Right atrium auricular region (tissue), 2 donors: ENCODE measurements around the gene SLC25A36. TPM values are rescaled to one million over a fixed set of nuclear protein-coding genes. Genes with fewer than 3 reads are reported as not detected.

ENCODE experiments used
- DNase-seq: peaks from one replicate; pipeline ENCODE4 v3.0.0-alpha.2; 2019; ENCODE audit warnings: low spot score
- H3K27ac ChIP-seq, 2 donors: fragments of 200-600 bp; sonication (generic); 1 replicate in 1 of 2; 2 replicates in 1 of 2; pipeline ENCODE4 v1.5.1; 2016 to 2019
- H3K27me3 ChIP-seq, 2 donors: fragments of 200-600 bp; sonication (generic); one replicate each; pipeline versions ENCODE4 v1.5.1 to v1.6.0; 2017 to 2019
- H3K36me3 ChIP-seq: fragments of 200-600 bp; sonication (generic); one replicate; pipeline ENCODE4 v1.5.1; 2016
- H3K4me1 ChIP-seq, 2 donors: fragments of 200-600 bp; sonication (generic); one replicate each; pipeline versions ENCODE4 v1.5.1 to v1.6.0; 2017 to 2019
- H3K4me3 ChIP-seq, 2 donors: fragments of 200-600 bp; sonication (generic); 1 replicate in 1 of 2; 2 replicates in 1 of 2; pipeline ENCODE4 v1.5.1; 2017 to 2019; ENCODE audit warnings: mild to moderate bottlenecking in 1 of 2, moderate library complexity in 1 of 2
- H3K9me3 ChIP-seq, 2 donors: fragments of 200-600 bp; sonication (generic); one replicate each; pipeline ENCODE4 v1.5.1; 2019
- total RNA-seq, 2 donors: library from RNA; depleted of rRNA; stranded (reverse); fragments of >200 nt; gene quantifications; one replicate each; pipeline ENCODE4 v1.1.0, GENCODE V29; 2016
- TF ChIP-seq, protein P1 (sequence below), 2 donors: fragments of 200-600 bp; sonication (generic); IDR thresholded peaks; one replicate each; pipeline ENCODE4 v1.5.1; 2019; ENCODE audit warnings: antibody characterized with exemption in 2 of 2

The SLC25A36 gene
- total RNA-seq, 2 donors from 2014 or later, result 31.0 to 78.8 TPM

DNA sequence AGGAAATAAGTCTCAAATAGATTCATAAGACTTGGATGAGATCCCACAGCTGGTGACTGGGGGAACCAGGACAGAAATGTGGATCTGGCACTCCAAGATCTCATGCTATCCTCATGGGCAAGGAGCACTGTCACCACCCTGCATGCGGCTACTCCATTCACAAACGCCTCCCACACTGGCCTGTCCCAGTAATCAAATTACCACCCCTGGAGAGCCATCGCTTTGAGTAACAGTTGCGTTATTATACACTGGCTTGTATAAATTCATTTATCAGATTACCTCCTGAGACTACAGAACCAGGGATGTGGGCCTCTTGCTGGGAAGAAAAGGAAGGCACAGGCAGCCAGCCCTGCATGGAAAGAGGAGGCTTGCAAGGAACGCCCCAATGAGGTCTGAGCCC is 27.9 kb upstream of the SLC25A36 start:
- Histone ChIP-seq H3K27me3 (no peaks in the 10 kb centered on the region), H3K27ac (no peak overlapping the region), H3K4me3 (no peak overlapping the region), H3K4me1 (peaks cover 0 to 13% of the 10 kb centered on the region in 2 donors), H3K9me3 (no peaks in the 10 kb centered on the region), H3K36me3 (no peaks in the 10 kb centered on the region)
- TF ChIP-seq, protein P1, sequence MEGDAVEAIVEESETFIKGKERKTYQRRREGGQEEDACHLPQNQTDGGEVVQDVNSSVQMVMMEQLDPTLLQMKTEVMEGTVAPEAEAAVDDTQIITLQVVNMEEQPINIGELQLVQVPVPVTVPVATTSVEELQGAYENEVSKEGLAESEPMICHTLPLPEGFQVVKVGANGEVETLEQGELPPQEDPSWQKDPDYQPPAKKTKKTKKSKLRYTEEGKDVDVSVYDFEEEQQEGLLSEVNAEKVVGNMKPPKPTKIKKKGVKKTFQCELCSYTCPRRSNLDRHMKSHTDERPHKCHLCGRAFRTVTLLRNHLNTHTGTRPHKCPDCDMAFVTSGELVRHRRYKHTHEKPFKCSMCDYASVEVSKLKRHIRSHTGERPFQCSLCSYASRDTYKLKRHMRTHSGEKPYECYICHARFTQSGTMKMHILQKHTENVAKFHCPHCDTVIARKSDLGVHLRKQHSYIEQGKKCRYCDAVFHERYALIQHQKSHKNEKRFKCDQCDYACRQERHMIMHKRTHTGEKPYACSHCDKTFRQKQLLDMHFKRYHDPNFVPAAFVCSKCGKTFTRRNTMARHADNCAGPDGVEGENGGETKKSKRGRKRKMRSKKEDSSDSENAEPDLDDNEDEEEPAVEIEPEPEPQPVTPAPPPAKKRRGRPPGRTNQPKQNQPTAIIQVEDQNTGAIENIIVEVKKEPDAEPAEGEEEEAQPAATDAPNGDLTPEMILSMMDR (IDR thresholded peaks at IDR 0.05), result no peak
- no peak for DNase-seq

DNA sequence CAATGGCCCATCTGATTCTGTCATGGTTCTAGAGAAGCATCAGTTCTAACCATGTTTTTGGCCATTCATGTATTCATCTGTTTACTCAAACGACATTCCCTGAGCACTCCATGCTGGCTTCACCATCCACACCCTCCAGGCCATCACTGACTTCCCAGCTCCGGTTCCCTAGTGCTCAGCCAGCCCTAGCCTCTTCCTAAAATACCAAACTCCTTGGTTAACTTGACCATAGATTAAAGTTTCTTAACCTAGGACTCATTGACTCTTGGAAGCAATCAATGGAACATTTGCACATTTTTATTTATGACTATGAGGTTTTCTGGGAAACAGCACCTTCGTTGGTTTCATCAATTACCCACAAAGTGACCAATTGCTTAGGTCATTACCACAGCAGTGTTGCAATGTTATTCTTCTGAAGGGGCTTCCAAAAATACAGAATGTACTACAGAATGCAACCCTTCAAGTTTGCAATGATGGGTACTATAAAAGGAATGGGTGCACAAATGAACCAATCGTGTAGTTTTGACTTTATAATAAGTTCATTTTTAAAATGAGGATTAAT is 27.2 kb upstream of the SLC25A36 start:
- Histone ChIP-seq H3K9me3 (no peaks in the 10 kb centered on the region), H3K27me3 (no peaks in the 10 kb centered on the region), H3K27ac (no peak overlapping the region), H3K4me1 (peaks cover 0 to 13% of the 10 kb centered on the region in 2 donors), H3K36me3 (no peaks in the 10 kb centered on the region), H3K4me3 (no peak overlapping the region)
- TF ChIP-seq, protein P1 (IDR thresholded peaks at IDR 0.05), result no peak
- DNase-seq, result no peak

DNA sequence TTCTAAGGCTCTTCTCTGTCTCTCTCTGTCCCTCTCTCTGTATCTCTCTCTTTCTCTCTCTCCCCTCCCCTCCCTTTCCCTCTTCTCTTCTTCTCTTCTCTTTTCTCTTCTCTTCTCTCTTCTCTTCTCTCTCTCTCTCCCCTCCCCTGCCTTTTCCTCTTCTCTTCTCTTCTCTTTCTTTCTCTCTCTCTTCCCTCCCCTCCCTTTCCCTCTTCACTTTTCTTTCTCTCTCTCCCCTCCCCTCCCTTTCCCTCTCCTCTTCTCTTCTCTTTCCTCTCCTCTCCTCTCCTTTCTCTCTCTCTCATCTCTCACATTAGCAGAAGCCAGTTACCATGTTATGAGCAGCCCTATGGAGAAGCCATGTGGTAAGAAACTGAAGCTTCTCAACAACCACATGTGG is 25.0 kb upstream of the SLC25A36 start:
- TF ChIP-seq, protein P1 (IDR thresholded peaks at IDR 0.05), result no peak
- H3K27me3 ChIP-seq, result no peaks in the 10 kb centered on the region
- no peaks in the 10 kb centered on the region for H3K36me3 ChIP-seq
- H3K4me1 ChIP-seq, result peaks cover 0 to 13% of the 10 kb centered on the region in 2 donors
- no peak overlapping the region for H3K27ac ChIP-seq
- no peak overlapping the region for H3K4me3 ChIP-seq
- no peak for DNase-seq
- H3K9me3 ChIP-seq, result no peaks in the 10 kb centered on the region

DNA sequence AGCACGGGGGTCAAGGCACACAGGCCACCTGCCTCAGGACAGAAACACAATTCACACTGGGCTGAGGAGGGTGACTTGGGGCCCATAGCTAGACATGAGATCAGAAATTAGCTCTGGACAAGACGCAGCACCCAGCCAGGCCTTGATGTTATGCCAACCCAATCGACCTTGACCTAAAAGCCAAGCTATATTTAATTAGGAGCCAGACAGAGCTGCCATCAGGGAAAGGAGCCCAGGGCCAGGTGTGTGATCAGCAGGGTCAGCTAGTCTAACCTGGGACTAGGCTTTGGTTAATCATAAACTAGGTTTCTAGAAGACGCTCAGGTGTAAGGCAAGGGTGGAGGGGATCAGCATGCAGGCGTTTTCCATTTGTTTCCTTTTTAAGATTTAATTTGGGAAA is 23.9 kb upstream of the SLC25A36 start:
- no peak overlapping the region for H3K27ac ChIP-seq
- H3K36me3 ChIP-seq, result no peaks in the 10 kb centered on the region
- peaks cover 0 to 13% of the 10 kb centered on the region in 2 donors for H3K4me1 ChIP-seq
- no peak overlapping the region for H3K4me3 ChIP-seq
- H3K9me3 ChIP-seq, result no peaks in the 10 kb centered on the region
- TF ChIP-seq, protein P1 (IDR thresholded peaks at IDR 0.05), result no peak
- H3K27me3 ChIP-seq, result no peaks in the 10 kb centered on the region
- no peak for DNase-seq

DNA sequence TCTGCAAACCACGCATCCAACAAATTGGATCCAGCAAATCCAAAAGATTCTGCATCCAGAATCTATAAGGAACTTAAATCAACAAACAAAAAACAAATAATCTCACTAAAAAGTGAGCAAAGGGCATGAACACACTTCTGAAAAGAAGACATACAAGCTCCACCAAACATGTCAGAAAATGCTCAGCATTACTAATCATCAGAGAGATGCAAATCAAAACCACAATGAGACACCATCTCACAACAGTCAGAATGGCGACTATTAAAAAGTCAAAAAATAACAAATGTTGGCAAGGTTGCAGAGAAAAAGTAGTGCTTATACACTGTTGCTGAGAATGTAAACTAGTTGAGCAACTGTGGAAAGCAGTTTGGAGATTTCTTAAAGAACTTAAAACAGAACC is 21.6 kb upstream of the SLC25A36 start:
- Histone ChIP-seq H3K36me3 (no peaks in the 10 kb centered on the region), H3K4me3 (no peak overlapping the region), H3K9me3 (no peaks in the 10 kb centered on the region), H3K4me1 (peaks cover 0 to 13% of the 10 kb centered on the region in 2 donors), H3K27me3 (no peaks in the 10 kb centered on the region), H3K27ac (no peak overlapping the region)
- DNase-seq, result no peak
- TF ChIP-seq, protein P1 (IDR thresholded peaks at IDR 0.05), result no peak

DNA sequence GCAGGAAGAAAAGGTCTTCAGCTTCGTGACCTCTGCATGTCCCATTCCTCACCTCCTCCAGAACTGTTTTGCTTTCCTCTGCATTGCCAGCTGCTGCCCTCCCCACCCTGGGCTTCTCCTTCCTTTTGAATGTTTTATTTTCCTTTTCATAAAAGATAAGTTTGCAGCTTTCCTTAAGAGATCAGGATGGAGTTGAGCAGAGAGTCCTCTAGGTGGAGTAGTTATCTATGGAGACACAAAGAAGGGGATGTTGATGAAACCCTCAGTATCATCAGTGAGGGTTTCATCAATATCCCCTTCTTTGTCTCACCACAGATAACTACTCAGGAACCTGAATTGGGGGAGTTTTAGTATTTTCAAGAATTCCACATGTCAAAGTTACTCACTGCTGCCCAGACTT is 19.0 kb upstream of the SLC25A36 start:
- H3K4me1 ChIP-seq, result peaks cover 0 to 6% of the 10 kb centered on the region in 2 donors

More for the DNA sequence above, 19.0 kb upstream of the SLC25A36 start:
- no peaks in the 10 kb centered on the region for H3K36me3 ChIP-seq
- no peaks in the 10 kb centered on the region for H3K27me3 ChIP-seq
- H3K27ac ChIP-seq, result no peak overlapping the region
- H3K9me3 ChIP-seq, result no peaks in the 10 kb centered on the region
- TF ChIP-seq, protein P1 (IDR thresholded peaks at IDR 0.05), result peak; percentile 32 to 54
- H3K4me3 ChIP-seq, result no peak overlapping the region
- no peak for DNase-seq
